Amniotic stem cell (primary cell): ENCODE measurements around the gene OTUB2.

Experiments
- DNase-seq: peaks from one replicate; lab custom pipeline; 2025; lab: John Stamatoyannopoulos, UW

The OTUB2 gene

GRCh38 chr14:94026173-94026888 lies at the start of gene OTUB2:
Gene OTUB2 (plus strand): TSS chr14:94026340. CDS start chr14:94026538, 198 bp downstream.
- peak; percentile 94 for DNase-seq

- DNase-seq, result no peak
These were observed 49.6 kb upstream of the OTUB2 start, which contains the start of gene ASB2 for GRCh38 chr14:93976477-93977057. Gene ASB2 (minus strand): TSS chr14:93976570. CDS start chr14:93964539, 12,031 bp downstream.

DNA sequence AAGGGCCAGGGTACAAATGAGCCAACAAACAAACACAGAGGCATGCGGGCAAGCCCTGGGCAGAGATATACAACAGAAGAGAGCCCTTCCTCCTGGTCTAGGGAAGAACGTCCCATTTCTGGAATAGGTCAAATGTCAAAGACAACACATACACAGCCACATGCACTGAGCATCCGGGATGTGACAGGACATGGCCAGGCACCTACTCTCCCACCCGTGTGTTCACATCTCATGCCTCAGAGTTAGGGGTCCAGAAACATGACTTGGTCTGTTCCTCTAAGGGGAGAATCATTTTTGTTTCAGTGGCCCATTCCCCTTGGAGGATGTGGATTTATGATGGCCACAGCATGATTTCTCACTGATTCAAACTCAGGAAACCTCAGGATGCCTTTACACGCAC lies 49.0 kb upstream of the OTUB2 start:
- DNase-seq, result no peak

DNA sequence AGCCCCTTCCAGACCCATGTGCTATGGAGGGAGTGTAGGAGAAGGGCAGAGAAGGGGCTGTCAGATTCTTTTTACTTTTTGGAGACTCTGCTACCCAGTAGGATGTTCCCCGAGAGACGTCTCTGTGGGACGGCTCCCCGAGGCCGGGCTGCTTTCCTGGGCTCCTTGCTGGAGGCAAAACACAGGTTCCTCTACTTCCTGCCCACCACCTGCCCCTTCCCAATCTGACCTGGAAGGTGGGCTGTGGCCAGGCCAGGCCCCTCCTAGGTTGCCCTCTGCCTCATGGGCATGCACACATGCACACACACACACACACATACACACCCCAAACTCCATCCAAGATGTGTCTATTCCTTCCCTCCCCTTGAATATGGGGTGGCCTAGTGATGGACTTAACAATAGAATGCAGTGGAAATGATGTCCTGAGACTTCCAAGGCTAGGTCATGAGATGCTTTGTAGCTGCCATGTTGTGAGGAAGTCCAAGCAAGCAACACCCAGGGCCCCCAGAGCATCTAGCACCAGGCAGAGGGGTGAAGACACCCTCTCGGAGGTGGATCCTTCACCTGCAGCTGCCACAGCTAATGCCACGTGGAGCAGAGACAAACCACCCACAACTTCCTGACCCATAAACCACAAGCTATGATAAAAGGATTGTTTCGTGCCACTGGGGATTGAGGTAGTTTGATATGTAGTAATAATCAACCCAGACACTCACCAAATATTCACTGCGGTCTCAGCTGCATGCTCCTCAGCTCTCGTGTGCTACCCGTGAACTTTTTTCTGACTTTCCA lies 48.2 kb upstream of the OTUB2 start:
- DNase-seq, result no peak

DNA sequence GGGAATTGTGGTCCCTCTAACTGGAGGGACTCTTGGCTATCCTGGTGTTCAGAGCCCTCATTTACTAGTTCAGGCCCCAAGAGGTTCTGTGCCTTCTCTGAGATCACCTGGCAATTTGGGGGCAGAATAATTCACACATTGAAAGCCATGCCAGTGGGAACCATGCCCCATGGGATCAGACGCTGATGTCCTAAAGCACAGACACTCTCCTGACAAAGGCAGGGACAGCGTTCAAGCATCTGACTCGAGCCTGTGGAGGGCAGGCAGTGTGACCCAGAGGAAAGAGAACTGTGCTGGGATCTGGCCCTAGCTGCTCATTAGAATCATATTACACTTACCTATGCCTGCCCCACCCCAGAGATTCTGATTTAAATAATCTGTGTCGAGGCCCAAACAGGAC lies 47.4 kb upstream of the OTUB2 start:
- no peak for DNase-seq

- no peak for DNase-seq
These were observed 45.5 kb upstream of the OTUB2 start for GRCh38 chr14:93980456-93981201.

GRCh38 chr14:93981316-93982229 lies 44.6 kb upstream of the OTUB2 start:
- no peak for DNase-seq

DNA sequence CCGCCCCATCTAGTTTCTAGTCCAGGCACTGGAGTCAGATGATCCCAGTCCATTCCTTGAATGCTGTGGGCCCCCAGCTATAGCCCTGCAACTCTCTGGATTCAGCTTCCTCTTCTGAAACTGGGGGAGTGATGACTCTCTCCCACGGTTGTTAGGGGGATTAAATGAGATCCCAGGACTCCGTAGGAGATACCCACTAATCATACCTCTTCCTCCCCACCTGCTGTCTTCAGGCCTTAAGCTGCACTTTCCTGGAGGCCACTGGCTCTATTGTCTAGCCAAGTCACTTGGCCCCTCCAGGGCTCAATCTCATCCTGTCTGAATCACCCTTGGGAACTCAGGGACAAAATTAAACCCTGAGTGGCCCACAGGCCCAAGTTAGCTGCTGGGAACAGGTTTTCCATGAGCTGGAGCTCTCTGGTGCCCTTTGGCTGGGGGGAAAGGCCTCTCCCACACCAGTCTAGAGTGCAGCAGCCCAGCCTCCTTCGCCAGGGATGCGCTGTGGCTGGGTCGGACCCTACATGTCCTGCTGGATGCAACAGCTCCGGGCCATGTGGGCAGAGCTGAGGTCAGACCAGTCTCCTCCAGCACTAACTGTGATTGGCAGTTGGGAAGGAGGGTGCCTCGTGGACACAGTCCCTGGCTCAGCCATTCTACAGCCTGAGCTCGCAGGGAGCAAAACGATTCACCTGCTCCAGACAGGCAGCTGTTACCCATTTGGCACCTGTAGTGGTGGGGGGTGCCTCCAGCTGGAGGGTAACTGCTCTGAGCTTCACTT lies 43.7 kb upstream of the OTUB2 start:
- DNase-seq, result no peak

- DNase-seq, result no peak
These were observed 42.1 kb upstream of the OTUB2 start for GRCh38 chr14:93984070-93984469.

DNA sequence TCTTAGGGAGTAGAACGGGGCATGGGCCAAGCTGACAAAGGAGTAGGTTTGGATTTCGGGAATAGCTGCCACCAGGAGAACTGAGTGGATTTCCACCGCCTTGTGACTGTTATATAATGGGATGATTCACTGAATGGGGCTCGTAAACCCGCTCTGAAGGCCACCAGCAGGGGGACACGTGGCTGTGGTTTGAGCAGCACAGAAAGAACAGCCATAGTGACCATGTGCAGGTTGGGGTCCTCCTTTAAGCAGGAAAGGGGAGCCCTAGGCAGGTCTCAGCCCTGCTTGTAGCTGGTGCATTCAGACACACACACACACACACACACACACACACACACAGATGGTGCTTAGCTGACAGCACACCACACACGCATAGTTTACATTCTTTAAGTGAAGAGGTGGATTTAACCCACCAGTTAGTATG lies 41.1 kb upstream of the OTUB2 start:
- peak; percentile 36 for DNase-seq

- DNase-seq, result no peak
These were observed 39.2 kb upstream of the OTUB2 start for GRCh38 chr14:93986955-93987354.

DNA sequence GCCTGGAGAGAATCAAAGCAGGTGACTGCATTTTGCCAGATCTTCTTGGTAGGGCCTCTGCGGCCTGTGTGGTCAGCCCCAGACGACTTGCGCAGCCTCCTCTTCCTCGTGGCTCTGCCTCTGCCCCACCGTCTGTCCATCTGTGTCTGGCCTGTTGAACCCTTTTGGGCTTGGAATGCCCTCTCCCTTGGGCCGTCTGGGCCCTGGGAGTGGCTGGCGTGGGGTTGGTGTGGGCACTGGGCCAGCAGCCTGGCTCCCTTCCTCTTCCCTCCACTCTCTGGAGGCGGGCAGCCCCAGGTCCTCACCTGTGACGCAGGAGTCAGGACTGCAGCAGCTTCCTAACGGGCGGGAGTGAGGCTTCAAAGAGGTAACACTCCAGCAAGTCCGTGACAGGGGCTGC lies 38.8 kb upstream of the OTUB2 start:
- DNase-seq, result no peak

- no peak for DNase-seq
These were observed 38.2 kb upstream of the OTUB2 start for GRCh38 chr14:93987815-93988476.

DNA sequence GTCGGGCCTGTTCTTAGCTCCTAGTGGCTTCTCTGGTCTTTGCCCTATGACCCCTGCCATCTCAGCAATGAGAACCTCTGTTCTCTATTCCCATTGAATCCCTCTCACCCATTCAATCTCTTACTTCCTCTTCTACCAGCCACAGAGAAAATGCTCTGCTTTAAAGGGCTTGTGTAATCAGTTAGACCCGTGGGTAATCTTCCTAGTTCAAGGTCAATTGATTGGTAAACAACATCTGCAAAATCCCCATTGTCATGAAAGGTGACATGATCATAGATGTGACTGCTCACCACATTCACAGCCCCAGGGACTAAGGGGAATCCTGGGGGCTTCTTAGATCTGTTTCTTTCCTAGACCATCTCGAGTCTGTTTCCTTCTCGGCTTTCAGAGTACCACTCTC lies 36.2 kb upstream of the OTUB2 start:
- no peak for DNase-seq

DNA sequence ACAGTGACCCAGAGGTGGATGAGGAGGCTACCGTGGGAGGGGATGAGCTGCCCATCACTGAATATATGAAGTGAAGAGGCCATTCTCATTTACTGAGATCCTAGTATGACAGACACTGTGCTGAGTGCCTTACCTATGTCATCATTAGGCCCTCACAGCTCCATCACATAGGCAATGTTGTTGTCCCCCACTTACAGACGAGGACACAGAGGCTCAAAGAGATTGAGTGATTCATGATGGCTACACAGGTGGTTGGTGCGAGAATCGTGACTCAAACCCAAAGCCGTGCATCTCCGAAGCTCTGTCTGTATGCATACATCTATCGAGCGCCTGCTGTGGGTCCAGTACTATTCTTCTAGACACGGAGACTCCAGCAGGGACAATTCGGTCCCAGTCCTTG lies 34.9 kb upstream of the OTUB2 start:
- DNase-seq, result no peak

GRCh38 chr14:93991649-93992048 lies 34.5 kb upstream of the OTUB2 start:
- DNase-seq, result no peak

DNA sequence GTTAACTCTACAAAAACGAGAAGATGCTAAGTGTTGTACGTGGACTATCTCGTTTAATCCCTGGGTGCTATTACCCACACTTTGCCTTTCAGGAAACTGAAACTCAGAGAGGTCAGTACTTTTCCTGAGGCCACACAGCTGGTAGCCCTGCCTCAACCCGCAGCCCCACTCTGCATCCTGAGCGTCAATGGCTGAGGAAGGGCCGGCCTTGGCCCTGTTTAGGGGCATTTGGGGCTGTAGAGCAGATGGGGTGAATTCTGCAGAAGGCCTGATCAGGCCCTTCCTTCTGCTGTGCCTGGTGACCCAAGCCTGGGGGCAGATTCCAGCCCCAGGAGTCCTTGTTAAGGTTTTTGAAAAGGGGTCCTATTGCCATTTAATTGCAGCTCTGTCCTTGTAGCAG lies 32.8 kb upstream of the OTUB2 start:
- no peak for DNase-seq

DNA sequence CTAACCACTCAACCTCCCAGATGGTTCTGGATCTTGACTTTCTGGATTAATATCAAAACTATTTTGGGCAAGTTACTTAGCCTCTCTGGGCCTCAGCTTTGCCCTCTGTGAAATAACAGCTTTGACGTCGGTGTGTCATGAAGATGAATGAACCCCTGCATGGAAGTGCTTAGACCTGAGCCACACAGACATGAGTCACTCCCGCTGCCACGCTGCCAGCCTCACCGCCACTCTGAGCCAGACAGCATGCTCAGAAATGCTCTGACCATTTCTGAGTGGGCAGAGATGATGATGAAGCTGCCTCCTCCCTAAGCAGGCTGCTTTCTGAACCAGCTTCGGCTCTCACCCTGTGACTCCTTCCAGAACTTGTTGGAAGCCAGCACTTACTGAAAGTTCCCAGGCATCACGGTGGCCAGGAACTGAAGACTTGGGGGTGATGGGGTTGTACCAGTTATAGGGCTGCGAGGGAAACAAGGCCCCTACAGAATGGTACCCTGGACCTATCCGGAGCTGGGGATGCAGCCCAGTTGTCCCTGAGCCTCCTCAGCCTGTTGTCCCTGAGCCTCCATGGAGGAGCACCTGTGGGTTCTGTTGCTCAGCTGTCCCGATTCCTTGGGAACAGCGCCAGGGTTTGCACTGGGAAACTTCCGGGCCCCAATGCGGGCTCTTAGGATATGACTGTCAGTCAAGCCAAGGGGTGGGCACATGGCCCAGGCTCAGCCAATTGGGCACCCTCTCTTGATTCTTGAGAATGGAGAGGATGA lies 31.0 kb upstream of the OTUB2 start:
- peak; percentile 50 for DNase-seq

GRCh38 chr14:93996130-93996695 lies 29.9 kb upstream of the OTUB2 start:
- DNase-seq, result no peak
